ENCODE measurements around the gene CCDC136.

CCDC136 gene

DNA sequence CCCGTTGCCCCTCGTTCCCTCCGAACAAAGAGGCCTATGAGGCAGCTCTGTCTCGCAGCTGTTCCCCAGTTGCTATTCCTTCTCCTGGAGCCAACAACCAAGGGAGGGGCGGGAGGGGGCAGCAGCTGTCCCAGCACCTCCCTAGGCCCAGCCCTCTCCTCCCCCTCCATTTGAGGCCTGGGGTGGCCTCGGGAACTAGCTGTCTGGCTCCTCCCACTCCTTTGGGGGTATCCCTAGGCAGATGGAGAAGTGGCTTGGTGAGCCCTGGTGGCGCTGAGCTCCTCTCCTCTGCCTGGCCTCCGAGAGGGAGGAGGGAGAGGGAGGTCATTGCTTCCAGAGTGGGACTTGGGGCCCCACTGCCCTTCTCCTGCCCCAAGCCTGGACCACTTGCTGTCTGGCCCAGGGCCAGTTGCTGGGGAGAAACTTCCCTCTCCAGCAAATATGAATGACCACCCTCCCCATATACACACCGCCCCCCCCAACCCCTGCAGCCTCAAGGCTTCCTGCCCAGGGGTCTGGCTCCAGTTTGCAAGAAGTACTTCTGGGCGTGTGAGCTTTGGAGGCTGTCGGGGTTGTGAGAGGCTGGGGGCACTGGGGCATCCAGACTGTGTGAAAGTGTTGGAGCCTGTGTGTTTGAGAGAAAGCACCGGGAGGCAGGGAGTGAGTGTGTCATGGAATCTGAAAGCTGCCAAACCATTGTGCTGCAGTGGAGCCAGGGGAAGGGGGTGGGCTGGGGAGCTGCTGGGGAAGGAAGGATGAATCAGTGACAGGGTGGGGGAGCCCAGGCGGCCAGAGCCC is 41.6 kb downstream of the CCDC136 start:
- no peak for DNase-seq

DNA sequence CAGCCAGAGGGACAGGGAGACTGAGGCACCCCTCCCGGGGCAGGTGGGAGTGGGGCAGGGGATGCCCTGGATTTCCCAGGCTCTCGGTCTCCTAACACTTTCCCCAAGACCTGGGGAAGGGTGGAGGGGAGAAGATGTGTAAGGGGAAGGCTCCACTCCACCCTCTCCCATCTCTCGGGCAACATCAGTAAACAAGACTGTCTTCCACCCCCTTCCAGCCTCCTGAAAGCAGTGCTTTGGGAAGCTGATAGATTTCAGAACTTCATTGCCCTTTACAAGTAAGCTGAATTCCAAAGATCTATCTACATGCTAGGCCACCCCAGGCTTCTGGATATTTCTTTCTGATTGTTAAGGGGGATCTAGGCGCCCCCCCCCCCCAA is 42.2 kb downstream of the CCDC136 start:
- DNase-seq = no peak

DNA sequence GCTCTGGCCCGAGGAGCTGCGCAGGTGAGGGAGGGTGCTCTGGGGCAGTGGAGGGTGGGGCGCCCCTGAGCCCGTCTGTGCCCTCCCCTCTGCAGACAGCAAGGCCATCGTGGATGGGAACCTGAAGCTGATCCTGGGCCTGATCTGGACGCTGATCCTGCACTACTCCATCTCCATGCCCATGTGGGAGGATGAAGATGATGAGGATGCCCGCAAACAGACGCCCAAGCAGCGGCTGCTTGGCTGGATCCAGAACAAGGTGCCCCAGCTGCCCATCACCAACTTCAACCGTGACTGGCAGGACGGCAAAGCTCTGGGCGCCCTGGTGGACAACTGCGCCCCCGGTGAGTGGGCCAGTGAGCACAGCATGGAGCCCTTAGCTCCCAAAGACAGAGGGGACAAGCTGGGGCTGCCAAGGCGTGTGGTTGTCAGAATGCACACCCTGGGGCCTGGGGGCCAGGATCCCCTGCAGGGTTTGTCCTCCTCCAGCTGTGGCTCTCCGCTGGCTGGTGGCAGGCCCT is 43.5 kb downstream of the CCDC136 start:
- DNase-seq = no peak

DNA sequence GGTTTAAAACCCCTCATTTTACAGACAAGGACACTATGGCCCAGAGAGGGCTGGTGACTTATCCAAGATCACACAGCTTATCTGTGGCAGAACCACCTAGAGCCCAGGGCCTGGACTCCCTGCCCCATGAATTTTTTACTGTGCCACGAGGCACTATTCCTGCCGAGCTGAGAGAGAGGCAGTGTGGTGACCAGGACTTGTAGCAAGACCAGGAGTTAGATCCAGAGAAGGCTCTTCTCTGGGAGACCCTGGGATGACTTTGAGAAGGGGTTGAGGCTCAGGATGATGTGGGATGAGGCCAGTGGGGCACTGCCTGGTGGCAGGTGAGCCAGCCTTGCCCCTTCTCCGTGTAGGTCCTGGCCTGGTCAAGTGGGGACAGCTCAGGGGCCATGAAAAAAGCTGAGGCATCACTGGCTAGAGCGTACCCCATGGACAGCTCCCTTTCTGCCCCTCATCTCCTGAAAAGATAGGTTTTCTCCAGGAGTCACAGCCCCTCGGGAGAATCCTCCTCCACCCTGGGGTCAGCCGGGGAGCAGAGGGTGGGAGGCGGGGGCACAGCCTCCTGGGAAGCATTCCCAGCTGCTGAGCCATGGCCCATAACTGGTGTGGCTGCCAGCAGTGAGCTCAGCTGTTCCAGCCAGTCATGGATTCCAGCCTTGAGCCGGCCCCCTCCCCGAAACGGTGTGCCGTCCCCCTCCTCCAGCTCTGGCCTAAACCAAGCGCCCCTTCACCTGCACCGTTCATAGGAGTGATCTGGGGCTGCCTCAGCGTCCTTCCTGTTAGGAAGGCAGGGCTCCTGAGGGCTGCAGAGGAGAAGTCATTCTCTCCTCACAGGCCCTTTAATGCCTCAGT is 44.2 kb downstream of the CCDC136 start:
- no peak for DNase-seq

DNA sequence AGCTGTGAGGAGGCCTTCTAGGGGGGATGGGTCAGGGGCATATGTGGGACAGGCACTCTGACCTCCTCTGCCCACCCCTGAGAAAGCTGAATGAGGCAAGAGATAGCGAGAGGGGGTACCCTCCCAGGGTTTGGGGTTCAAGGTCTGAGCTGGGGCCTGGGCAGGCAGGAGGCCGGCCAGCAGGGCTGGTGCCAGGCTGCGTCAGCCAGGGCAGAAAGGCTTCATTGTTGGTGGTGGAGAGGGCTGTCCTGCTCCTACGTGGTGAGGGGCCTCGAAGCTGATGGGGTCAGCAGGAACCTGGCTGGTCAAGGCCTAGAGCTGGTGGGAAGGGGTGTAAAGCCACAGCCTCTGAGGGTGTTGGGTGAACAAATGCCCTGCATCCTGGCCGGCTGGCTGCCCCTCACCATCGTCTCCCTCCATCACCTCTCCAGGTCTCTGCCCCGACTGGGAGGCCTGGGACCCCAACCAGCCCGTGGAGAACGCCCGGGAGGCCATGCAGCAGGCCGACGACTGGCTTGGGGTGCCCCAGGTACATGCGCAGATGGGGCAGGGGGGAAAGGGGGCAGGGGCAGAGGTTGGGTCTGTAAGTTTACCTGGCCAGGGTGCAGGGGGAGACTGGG is 45.1 kb downstream of the CCDC136 start:
- no peak for DNase-seq

DNA sequence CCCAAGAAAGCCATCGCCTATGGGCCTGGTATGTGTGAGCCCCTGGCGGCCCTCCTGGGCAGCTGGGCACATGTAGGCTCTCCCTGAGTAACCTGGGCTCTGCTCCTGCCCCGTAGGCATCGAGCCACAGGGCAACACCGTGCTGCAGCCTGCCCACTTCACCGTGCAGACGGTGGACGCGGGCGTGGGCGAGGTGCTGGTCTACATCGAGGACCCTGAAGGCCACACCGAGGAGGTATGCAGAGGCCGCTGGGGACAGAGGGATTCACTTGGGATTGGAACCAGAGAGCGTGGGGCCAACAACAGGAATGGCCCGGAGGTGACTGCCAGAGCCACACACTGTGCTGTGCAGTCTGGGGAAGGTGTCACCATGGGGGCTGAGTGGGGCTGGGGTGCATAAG is 45.8 kb downstream of the CCDC136 start:
- no peak for DNase-seq

DNA sequence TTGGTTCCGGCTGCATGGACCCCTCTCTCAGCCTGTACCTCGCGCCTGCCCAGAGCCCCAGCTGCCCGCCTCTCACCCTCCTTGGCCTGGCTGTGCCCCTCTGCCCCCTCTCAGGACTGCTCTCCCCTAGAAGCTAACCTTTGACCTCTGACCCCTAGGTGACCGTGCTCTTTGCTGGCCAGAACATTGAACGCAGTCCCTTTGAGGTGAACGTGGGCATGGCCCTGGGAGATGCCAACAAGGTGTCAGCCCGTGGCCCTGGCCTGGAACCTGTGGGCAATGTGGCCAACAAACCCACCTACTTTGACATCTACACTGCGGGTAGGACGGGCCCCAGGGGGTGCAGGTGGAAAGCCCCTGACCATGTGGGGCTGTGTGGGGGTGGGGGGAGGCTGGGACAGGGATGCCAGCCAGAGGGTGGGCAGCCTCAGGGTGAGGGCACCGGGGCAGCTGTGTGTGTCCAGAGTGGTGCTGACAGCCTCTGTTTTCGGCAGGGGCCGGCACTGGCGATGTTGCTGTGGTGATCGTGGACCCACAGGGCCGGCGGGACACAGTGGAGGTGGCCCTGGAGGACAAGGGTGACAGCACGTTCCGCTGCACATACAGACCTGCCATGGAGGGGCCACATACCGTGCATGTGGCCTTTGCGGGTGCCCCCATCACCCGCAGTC is 46.5 kb downstream of the CCDC136 start:
- no peak for DNase-seq

DNA sequence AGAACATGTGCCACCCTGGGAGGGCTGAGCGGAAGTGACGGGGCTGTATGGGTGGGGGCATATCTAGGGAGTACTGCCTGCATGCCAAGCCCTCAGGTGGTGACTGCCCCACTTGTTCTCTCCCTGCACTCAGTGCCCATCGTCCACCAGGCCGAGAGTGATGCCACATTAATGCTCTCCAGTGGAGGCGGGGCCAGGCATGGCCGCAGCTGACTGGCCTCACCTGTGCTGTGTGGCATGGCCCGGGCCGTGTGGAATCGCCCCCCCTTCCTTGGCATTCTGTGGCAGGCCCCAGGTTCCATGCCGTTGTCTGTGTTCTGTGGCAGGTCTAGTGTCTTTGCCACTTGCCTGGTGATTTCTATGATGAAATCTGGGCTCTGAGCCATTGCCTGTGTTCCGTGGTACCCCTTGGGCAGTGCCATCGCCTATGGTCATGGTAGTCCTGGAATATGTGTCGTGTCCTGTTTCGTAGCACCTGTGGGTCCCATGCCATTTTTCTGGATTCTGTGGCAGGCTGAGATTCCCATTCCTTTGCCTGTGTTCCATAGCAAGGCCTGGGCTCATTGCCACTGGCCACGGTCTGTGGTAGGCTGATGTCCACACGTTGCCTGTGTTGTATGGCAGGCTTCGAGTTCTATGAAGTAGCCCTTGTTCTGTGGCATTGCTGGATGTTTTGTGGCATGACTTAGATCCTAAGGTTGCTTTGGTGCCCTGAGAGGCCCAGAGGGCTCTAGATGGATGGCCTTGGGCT is 47.4 kb downstream of the CCDC136 start:
- no peak for DNase-seq

DNA sequence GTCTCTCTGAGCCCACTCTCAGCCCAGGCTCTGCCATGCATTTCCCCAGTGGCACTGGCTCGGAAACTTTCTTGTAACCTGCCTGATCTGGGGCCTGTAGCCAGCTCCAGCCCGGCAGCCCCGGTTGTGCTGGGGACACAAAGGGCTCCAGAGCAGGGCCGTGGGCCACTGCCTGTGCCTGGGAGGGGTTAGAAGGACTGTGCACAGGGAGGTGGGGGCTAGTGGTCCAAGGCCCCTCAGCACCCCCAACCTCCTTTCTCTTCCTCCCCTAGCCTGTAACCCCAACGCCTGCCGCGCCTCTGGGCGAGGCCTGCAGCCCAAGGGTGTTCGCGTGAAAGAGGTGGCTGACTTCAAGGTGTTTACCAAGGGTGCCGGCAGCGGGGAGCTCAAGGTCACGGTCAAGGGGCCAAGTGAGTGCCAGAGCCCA is 48.0 kb downstream of the CCDC136 start:
- DNase-seq = no peak

DNA sequence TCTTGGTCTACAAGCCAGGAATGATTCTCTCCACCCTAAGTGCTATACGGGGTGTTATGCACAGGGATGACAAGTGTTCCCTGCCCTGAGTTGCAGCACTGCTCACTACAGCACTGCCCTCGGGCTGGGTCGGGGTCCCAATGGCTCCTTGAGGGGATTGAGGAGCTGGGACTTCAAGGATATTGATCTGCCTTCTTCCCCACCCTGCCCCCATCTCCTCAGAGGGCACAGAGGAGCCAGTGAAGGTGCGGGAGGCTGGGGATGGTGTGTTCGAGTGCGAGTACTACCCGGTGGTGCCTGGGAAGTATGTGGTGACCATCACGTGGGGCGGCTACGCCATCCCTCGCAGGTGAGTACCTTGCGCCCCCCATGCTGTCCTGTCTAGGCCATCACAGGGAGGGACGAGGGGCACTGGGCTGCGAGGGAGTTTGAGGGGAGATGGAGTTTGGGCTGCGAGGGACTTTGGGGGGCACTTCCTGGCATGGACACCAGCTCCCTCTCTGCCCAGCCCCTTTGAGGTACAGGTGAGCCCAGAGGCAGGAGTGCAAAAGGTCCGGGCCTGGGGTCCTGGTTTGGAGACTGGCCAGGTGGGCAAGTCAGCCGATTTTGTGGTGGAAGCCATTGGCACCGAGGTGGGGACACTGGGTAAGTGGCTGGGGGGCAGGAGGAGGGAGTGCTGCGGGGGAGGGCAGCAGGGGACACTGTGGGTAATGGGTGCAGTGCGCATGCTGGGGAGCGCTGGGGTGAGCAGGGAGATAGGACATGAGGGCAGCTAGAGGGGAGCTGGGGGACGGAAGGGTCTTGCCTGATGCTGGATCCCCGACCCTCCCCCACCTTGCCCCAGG is 48.8 kb downstream of the CCDC136 start:
- DNase-seq = no peak

DNA sequence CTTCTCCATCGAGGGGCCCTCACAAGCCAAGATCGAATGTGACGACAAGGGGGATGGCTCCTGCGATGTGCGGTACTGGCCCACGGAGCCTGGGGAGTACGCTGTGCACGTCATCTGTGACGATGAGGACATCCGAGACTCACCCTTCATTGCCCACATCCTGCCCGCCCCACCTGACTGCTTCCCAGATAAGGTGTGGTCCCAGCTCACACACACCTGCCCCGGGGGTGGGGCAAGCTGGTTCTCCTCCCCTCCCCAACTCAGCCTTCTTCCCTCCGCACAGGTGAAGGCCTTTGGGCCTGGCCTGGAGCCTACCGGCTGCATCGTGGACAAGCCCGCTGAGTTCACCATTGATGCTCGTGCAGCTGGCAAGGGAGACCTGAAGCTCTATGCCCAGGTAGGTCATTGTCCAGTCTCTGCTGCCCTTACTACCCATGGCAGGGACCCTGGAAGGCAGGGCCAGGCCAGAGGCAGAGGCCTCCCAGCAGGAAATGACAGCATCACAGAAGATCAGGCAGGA is 49.5 kb downstream of the CCDC136 start:
- DNase-seq = no peak

DNA sequence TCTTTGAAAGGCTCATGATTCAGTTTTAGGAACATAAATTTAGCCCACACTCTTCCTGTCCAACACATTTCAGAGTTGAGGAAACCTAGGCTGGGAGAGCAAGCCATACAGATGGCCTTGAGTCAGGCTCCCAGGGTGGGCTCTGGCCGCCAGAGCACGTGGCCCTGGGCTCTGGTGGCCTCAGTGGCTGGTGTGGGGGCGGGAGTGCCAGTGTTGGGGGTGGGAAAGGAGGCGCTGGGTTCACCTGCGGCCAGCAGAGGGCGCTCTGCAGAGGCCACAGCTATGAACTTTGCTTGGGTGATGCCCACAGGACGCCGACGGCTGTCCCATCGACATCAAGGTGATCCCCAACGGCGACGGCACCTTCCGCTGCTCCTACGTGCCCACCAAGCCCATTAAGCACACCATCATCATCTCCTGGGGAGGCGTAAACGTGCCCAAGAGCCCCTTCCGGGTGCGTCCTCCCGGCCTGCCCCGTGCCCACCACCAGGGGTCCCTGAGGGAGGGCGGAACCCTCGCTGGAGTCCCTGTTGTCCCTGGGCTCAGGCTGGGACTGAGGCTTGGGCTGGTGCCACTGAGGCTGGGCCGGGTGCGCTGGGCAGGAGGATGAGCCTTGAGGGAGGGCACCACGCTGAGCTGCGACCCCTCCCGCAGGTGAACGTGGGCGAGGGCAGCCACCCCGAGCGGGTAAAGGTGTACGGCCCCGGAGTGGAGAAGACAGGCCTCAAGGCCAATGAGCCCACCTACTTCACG is 50.3 kb downstream of the CCDC136 start:
- no peak for DNase-seq

DNA sequence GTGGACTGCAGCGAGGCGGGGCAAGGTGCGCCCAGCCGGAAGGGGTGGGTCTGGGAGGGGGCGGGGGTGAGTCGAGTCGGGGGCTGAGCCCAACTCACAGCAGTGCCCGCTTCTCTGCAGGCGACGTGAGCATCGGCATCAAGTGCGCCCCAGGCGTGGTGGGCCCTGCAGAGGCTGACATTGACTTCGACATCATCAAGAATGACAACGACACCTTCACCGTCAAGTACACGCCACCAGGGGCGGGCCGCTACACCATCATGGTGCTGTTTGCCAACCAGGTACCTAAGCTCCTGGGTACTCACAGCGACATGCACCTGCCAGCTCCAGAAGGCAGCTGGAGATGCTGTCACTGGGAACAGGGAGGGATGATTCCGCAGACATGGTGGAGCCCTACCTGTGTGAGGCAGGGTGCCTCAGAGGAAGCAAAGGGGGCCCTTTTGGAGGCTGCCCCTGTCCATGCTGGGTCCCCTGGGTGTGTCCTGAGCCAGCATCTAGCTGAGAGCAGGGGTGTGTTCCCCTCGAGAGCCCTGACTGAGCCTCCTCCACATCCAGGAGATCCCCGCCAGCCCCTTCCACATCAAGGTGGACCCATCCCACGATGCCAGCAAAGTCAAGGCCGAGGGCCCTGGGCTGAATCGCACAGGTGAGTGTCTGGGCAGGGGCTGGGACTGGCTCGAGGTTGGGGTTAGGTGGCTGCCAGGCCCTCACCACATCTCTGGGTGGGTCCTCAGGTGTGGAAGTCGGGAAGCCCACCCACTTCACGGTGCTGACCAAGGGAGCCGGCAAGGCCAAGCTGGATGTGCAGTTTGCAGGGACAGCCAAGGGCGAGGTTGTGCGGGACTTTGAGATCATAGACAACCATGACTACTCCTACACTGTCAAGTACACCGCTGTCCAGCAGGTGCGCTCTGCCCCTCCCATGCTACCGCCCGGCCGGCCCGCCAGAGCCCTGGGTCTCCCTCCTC is 51.2 kb downstream of the CCDC136 start:
- no peak for DNase-seq

DNA sequence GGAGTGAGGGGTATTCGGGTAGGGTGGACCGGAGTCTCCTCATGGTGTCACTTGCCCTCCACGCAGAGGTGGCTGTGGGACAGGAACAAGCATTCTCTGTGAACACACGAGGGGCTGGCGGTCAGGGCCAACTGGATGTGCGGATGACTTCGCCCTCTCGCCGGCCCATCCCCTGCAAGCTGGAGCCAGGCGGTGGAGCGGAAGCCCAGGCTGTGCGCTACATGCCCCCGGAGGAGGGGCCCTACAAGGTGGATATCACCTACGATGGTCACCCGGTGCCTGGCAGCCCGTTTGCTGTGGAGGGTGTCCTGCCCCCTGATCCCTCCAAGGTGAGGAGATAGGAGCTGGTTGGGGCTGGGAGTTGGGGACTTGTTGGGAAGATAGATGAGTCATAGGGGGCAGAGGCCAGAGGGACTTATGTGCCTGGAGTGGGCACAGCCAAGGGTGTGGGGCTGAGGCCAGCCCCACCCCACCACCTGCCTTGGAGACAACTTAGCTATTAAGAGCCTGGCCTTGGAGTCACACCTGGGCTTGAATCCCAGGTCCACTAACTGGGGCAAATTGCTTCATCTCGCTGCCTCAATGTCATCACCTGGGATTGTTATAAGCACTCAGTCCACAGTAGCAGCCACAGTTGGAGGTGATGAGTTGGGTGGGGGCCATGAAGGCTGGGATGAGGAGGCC is 52.3 kb downstream of the CCDC136 start:
- DNase-seq = no peak

DNA sequence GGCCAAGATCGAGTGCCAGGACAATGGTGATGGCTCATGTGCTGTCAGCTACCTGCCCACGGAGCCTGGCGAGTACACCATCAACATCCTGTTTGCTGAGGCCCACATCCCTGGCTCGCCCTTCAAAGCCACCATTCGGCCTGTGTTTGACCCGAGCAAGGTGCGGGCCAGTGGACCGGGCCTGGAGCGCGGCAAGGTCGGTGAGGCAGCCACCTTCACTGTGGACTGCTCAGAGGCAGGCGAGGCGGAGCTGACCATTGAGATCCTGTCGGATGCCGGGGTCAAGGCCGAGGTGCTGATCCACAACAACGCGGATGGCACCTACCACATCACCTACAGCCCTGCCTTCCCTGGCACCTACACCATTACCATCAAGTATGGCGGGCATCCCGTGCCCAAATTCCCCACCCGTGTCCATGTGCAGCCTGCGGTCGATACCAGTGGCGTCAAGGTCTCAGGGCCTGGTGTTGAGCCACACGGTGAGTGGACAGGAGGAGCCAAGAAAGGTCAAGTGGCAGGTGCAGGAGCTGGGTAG is 53.1 kb downstream of the CCDC136 start:
- DNase-seq = no peak

DNA sequence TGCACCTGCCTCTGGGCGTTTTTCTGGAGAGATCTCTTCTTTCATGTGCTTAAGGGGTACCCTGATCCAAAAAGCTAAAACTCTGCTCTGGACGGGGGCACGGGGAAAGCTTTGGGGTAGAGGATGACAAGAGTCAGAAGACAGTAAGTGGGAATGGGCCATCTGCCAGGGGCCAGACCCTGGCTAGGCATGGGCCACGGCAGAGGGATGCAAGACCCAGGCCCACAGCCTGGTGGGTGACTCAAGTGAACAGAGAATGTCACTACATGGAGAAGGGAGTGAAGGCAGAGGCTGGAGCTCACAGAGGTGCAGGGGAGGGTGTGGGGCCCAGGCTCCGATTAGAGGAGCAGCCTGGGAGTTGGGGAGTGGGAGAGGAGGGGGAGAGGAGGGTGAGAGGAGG is 53.7 kb downstream of the CCDC136 start:
- no peak for DNase-seq

DNA sequence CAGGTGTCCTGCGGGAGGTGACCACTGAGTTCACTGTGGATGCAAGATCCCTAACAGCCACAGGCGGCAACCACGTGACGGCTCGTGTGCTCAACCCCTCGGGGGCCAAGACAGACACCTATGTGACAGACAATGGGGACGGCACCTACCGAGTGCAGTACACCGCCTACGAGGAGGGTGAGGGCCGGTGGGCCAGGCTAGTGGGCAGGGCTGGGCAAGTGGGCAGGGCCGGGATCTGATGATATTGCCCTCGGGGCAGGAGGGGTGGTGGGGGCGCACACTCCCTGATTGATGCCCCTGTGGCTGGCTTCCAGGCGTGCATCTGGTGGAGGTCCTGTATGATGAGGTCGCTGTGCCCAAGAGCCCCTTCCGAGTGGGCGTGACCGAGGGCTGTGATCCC is 54.2 kb downstream of the CCDC136 start:
- no peak for DNase-seq

Data from NCI-H774 (cell line).